Mesothelial cell of epicardium (in vitro differentiated cells): Measurements from ENCODE around the gene TAX1BP1. TPM values are rescaled to one million over a fixed set of nuclear protein-coding genes. Genes with fewer than 3 reads are reported as not detected.

Experiments used
- DNase-seq, 2 experiments: peaks; one replicate each; pipeline ENCODE4 v3.0.0; 2021; ENCODE audit warnings: low spot score in 2 of 2; ENCODE audit not compliant: unreplicated experiment in 2 of 2
- H3K27ac Mint-ChIP-seq: 2 replicates; pipeline ENCODE4 v1.8.0; 2021; ENCODE audit warnings: mixed read lengths
- H3K27me3 Mint-ChIP-seq: 2 replicates; pipeline ENCODE4 v1.8.0; 2021; ENCODE audit warnings: low read depth, mixed read lengths
- H3K36me3 Mint-ChIP-seq: 2 replicates; pipeline ENCODE4 v1.8.0; 2021; ENCODE audit warnings: mixed read lengths
- H3K4me1 Mint-ChIP-seq: 2 replicates; pipeline ENCODE4 v1.8.0; 2021; ENCODE audit warnings: mixed read lengths
- H3K4me3 Mint-ChIP-seq: 2 replicates; pipeline ENCODE4 v1.8.0; 2021; ENCODE audit warnings: mild to moderate bottlenecking, moderate library complexity, mixed read lengths
- H3K9me3 Mint-ChIP-seq: 2 replicates; pipeline ENCODE4 v1.8.0; 2021; ENCODE audit warnings: mixed read lengths
- CTCF ChIP-seq: fragments of 200-600 bp; sonication (generic); IDR thresholded peaks from one replicate; pipeline ENCODE4 v1.5.0; 2021; ENCODE audit warnings: antibody characterized with exemption; ENCODE audit not compliant: unreplicated experiment
- total RNA-seq: library from RNA; stranded (reverse); gene quantifications from 3 replicates; pipeline ENCODE4 v1.2.1, GENCODE V29; 2021

Gene TAX1BP1
- total RNA-seq, 1 donor from 2014 or later: 89.8 TPM

GRCh38 chr7:27875061-27875460, 135.1 kb downstream of the TAX1BP1 start:
- no peak for TF ChIP-seq CTCF
- Mint-ChIP-seq H3K4me1 (no peaks in the 10 kb centered on the region), H3K36me3 (no peaks in the 10 kb centered on the region), H3K9me3 (no peaks in the 10 kb centered on the region), H3K27ac (no peak overlapping the region), H3K4me3 (no peak overlapping the region), H3K27me3 (peaks cover 1% of the 10 kb centered on the region)
- no peak for DNase-seq

- H3K4me1 Mint-ChIP-seq: no peaks in the 10 kb centered on the region
- no peak for DNase-seq
- peaks cover 1% of the 10 kb centered on the region for H3K27me3 Mint-ChIP-seq
- no peak overlapping the region for H3K4me3 Mint-ChIP-seq
- TF ChIP-seq CTCF: no peak
- no peak overlapping the region for H3K27ac Mint-ChIP-seq
- H3K36me3 Mint-ChIP-seq: no peaks in the 10 kb centered on the region
- no peaks in the 10 kb centered on the region for H3K9me3 Mint-ChIP-seq
Observed at GRCh38 chr7:27875832-27876231, 135.9 kb downstream of the TAX1BP1 start.

GRCh38 chr7:27876756-27877155, 136.8 kb downstream of the TAX1BP1 start:
- peaks cover 1% of the 10 kb centered on the region for H3K27me3 Mint-ChIP-seq
- H3K36me3 Mint-ChIP-seq: no peaks in the 10 kb centered on the region
- H3K27ac Mint-ChIP-seq: no peak overlapping the region
- H3K9me3 Mint-ChIP-seq: no peaks in the 10 kb centered on the region
- DNase-seq: no peak
- H3K4me3 Mint-ChIP-seq: no peak overlapping the region
- H3K4me1 Mint-ChIP-seq: no peaks in the 10 kb centered on the region
- TF ChIP-seq CTCF: no peak

Other genes with a start within 250 kb of the TAX1BP1 start
- 32.8 to 34.3 TPM (median 33.2 TPM) in 3 replicates for gene HIBADH, start 77.3 kb upstream of the TAX1BP1 start, total RNA-seq